NK-92 (cell line): Measurements from ENCODE around the gene NMRK1.

ENCODE experiments used
- DNase-seq: peaks from one replicate; lab custom pipeline; 2025; ENCODE audit not compliant: unreplicated experiment; lab: John Stamatoyannopoulos, UW

The NMRK1 gene

GRCh38 chr9:75087824-75088645 is at the start of gene NMRK1, which contains the start of gene OSTF1:
Gene NMRK1, minus strand, starts transcription at chr9:75088155. Its CDS starts 5,040 bp downstream, at chr9:75083115.
Gene OSTF1, plus strand, starts transcription at chr9:75088514. Its CDS starts 179 bp downstream, at chr9:75088693.
- DNase-seq, result peak; percentile 24

GRCh38 chr9:75134495-75134894 is 46.5 kb upstream of the NMRK1 start:
- no peak for DNase-seq

- DNase-seq, result no peak
These were observed 45.4 kb upstream of the NMRK1 start for GRCh38 chr9:75133396-75133795.

GRCh38 chr9:75132244-75132643 is 44.3 kb upstream of the NMRK1 start:
- no peak for DNase-seq

GRCh38 chr9:75131700-75132099 is 43.7 kb upstream of the NMRK1 start:
- no peak for DNase-seq

- no peak for DNase-seq
These were observed 42.8 kb upstream of the NMRK1 start for GRCh38 chr9:75130621-75131230.

- DNase-seq, result no peak
These were observed 42.2 kb upstream of the NMRK1 start for GRCh38 chr9:75130172-75130571.

GRCh38 chr9:75128535-75128934 is 40.6 kb upstream of the NMRK1 start:
- no peak for DNase-seq

GRCh38 chr9:75123696-75124095 is 35.7 kb upstream of the NMRK1 start:
- no peak for DNase-seq

GRCh38 chr9:75121914-75122558 is 34.1 kb upstream of the NMRK1 start:
- no peak for DNase-seq

- no peak for DNase-seq
These were observed 32.7 kb upstream of the NMRK1 start for GRCh38 chr9:75120686-75121085.

GRCh38 chr9:75117564-75117963 is 29.6 kb upstream of the NMRK1 start:
- no peak for DNase-seq

GRCh38 chr9:75116306-75116705 is 28.4 kb upstream of the NMRK1 start:
- no peak for DNase-seq

- no peak for DNase-seq
These were observed 24.8 kb upstream of the NMRK1 start for GRCh38 chr9:75112789-75113188.

GRCh38 chr9:75111019-75111622 is 23.2 kb upstream of the NMRK1 start:
- DNase-seq, result no peak

- no peak for DNase-seq
These were observed 21.4 kb upstream of the NMRK1 start for GRCh38 chr9:75109210-75109839.

- no peak for DNase-seq
These were observed 20.6 kb upstream of the NMRK1 start for GRCh38 chr9:75108571-75108970.

- DNase-seq, result no peak
These were observed 18.9 kb upstream of the NMRK1 start for GRCh38 chr9:75106857-75107256.

- no peak for DNase-seq
These were observed 17.9 kb upstream of the NMRK1 start for GRCh38 chr9:75105841-75106240.

- DNase-seq, result no peak
These were observed 17.1 kb upstream of the NMRK1 start for GRCh38 chr9:75105019-75105540.

- no peak for DNase-seq
These were observed 16.7 kb upstream of the NMRK1 start for GRCh38 chr9:75104607-75105006.
